Fibroblast of skin of left biceps (primary cell): ENCODE data around the gene LRRIQ3.

ENCODE experiments used
- DNase-seq, 2 experiments: peaks; one replicate each; pipeline ENCODE4 v3.0.0-alpha.2; 2013; ENCODE audit warnings: low read depth in 2 of 2

Gene LRRIQ3

DNA sequence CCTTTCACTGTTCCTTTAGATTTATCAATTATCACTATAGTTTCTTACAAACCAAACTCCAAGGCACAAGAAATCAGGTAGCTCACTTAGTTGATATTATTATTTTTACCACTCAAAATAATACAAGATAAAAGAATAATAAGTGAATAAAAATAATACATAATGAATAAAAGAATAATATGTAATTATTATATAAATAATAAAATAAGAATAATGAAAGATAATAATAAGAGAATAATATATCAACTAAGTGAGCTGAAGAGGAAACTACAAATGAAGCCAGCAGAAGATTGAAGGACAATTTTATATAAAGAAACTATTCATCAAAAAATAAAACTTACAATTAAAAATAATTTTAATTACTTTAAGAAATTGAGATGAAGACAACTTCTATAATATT, 90.6 kb downstream of the LRRIQ3 start:
- no peak for DNase-seq

GRCh38 chr1:74091371-74091770, 106.6 kb downstream of the LRRIQ3 start:
- DNase-seq: no peak

- no peak for DNase-seq
Observed at GRCh38 chr1:74083128-74083527, 114.8 kb downstream of the LRRIQ3 start.

DNA sequence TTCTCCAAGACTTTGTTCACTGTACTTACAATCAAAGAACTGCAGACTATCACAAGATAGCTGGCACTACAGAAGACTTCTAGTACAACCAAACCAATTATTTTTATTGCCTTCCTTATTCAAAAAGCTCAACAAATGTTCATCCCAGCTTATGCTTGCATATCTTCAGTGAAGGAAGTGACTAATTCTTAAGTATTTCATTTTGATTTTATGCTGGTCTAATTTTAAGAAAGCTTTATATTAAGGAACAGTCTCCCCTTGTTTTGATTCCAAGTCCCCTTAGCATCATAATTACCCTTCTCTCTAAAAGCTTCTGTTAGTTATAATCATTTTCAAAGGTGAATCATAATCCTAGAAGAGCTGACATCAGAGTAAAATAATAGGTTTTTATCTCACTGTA, 132.9 kb downstream of the LRRIQ3 start:
- DNase-seq: no peak

- no peak for DNase-seq
Observed at GRCh38 chr1:74057719-74058118, 140.3 kb downstream of the LRRIQ3 start.

DNA sequence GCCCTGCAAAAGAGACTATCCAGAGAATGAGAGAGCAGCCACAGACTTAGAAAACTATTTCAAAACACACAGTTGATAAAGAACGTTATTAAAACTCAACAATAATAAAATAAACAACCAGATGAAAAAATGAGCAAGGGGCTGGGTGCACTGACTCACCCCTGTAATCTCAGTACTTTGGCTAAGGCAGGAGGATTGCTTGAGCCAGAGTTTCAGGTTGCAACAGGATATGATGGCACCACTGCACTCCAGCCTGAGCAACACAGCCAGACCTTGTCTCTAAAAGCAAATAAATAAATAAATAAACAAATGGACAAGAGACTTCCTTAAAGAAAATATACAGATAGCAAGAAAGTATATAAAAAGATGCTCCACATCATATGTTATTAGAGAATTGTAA, 144.6 kb downstream of the LRRIQ3 start:
- no peak for DNase-seq

GRCh38 chr1:74050386-74050785, 147.6 kb downstream of the LRRIQ3 start:
- no peak for DNase-seq

- DNase-seq: no peak
Observed at GRCh38 chr1:74038042-74038441, 159.9 kb downstream of the LRRIQ3 start.

GRCh38 chr1:74012583-74012982, 185.4 kb downstream of the LRRIQ3 start:
- DNase-seq: no peak

- DNase-seq: no peak
Observed at GRCh38 chr1:74011736-74012135, 186.2 kb downstream of the LRRIQ3 start.

DNA sequence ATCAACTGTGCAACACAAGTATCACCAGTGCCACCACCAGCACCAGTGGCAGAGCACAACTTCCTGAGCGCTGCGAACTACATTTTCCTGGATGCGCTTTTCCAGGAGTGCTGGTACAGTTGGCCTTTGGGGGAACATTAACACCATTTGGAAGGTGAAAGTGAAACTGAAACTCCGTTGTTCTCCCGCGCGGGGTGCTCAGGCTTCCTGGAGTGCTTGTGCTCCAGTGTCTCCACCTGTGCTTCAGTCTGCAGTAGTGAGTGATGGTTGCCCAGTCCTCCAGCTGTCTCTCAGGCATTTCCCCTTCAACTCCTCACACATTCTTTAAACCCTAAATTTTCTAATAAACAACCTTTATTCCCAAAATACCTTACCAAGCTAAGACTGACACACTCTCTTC, 187.8 kb downstream of the LRRIQ3 start:
- DNase-seq: no peak

DNA sequence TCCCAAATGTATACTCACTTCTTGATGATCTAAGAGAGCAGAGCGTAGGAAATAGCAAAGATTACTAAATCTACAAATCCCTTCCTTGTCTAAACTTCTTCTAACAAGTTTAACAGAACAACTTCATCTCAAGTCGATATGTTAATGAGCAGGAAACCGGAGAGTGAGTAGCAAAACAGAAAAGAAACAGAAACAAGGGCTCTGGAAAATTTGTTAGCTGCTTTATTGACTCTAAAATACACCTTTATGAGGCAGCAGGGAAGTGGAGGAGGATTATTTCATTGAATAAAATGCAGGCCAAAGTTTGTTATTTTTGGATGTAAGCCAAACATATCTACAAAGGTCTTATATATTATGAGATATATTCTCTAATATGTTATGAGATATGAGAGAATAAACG, 192.4 kb downstream of the LRRIQ3 start:
- no peak for DNase-seq

- no peak for DNase-seq
Observed at GRCh38 chr1:74003806-74004205, 194.2 kb downstream of the LRRIQ3 start.

- peak; percentile 9 to 23 for DNase-seq
Observed at GRCh38 chr1:73998348-73998959, 199.5 kb downstream of the LRRIQ3 start.

DNA sequence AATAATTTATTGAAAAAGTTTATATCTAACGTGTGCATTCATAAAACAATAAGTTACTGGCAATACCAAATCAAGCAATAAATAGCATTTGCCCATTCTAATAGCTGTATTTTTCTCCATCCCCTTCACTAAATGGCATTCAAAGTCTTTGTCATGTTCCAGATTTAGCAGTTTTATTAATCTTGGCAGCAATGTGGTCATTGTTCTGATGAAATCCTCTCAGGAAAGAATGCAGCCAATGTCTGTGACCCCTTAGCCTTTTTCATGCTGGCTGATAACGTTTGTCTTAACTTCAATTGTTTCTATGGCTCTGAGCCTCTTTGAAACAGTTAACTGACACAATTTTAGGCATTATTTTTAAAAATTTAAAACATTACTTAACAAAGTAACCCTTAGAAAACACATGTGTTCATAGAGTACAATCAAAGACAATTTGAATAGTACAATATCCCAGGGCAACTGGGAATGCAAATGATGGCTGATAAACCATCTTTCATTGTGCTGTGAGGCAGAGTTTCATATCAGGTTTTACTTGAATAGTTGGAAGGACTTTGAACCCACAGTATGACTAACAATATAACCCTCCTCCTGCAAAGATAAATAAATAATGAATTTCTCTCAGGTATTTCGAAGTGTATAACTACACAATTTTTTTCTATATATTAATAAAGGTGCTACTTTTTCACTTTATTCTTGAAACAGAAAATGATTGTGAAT, 217.5 kb downstream of the LRRIQ3 start:
- no peak for DNase-seq

DNA sequence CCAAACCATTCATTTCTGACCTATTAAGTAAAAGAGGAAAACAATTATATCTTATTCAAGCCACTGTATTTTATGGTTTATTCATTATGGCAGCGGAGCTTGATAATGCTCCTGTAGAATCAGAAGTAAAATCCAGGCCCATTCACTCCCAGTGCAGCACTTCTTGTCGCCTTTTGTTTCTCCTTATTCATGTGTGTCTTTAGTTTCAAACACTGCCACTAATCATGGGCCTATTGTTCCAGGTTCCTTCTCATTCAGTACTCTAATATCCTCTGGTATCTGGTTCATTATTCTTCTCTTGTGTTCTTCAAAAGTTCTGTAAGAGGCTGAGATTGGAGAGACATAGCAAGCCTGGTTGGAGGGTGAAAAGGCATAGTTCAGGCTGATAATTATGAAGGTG, 218.3 kb downstream of the LRRIQ3 start:
- no peak for DNase-seq

- no peak for DNase-seq
Observed at GRCh38 chr1:73978964-73979363, 219.0 kb downstream of the LRRIQ3 start.
